ENCODE measurements around the gene NR2E3.

The NR2E3 gene

GRCh38 chr15:71792521-71792920, 17.8 kb upstream of the NR2E3 start:
- DNase-seq, result no peak

GRCh38 chr15:71798641-71799040, 11.7 kb upstream of the NR2E3 start:
- DNase-seq, result no peak

DNA sequence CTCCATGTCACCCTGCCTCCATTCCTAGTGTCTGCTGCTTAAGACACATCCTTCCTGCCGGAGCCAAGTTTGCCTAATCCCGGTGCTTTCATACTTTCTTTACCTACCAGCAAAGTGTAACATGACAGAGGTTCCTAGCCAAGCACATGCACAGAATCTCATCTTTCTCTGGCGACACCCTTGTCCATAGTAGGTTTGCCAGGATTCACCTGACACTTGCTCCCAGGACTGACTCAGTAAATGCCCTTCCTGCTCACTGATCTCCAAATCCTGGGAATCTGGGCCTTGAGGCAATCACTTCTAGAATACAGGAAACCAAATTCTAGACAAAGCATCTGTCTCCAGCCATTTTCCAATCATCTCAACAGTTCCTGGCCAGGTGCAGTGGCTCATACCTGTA, 10.2 kb upstream of the NR2E3 start:
- no peak for DNase-seq

DNA sequence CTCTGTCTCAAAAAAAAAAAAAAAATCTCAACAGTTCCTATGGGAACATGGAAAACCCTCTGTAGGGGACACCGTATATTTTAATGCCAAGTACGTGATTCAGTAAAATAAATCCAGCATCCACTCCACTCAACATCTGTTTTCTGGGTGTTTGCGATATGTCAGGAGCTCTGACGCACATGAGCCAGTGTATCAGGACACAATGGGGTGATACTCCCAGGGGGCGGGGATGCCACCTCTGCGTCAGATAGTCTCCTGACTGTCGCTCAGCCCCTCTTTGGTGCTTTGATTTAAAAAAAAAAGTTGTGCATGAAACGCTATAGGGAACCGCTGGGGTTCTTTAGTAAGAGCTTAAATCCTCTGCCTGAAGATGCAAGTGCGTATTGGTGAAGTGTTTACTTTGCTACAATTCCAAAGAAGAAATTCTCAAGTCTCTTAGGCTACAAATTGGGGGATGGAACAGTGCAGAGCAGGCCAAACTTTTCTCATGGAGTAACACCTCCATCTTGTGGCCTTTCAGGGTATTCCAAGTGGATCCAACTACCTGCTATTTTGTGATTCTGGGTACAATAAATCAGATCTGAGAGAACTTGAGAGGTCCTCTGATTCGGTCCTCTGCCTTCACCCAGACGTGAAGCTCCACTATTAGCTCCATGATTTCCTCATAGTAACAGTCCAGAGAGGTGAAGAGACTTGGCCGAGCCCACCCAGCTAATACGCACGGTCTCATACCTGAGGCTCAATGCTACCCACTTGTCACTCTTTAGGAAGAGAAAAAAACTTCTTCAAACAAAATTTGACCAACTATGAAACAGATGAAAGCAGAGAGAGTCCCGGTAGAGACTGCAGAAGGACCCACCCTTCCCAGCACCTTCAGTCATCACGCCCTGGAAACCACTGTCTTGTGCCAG, 9.3 kb upstream of the NR2E3 start:
- no peak for DNase-seq

DNA sequence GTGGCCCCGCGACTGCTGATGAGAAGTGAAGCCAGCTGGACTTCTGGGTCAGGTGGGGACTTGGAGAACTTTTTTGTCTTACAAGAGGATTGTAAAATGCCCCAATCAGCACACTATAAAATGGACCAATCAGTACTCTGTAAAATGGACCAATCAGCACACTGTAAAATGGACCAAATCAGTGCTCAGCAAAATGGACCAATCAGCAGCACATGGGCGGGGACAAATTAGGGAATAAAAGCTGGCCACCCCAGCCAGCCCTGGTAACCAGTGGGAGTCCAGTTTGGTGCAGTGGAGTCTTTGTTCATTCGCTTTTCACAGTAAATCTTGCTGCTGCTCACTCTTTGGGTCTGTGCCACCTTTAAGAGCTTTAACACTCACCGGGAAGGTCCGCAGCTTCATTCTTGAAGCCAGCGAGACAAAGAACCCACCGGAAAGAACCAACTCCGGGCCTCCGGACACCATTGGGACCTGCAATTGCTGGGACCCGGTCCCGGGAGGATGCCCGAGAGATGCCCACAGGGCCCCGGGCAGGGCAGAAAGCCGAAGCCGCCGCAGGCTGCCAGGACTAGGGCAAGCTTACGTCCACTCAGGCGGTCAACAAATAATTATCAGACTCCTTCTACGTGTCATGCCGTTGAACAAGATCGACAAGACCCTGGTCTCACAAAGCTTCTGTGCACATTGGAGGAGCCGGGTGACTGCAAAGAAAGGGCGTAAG, 8.3 kb upstream of the NR2E3 start:
- DNase-seq, result no peak

DNA sequence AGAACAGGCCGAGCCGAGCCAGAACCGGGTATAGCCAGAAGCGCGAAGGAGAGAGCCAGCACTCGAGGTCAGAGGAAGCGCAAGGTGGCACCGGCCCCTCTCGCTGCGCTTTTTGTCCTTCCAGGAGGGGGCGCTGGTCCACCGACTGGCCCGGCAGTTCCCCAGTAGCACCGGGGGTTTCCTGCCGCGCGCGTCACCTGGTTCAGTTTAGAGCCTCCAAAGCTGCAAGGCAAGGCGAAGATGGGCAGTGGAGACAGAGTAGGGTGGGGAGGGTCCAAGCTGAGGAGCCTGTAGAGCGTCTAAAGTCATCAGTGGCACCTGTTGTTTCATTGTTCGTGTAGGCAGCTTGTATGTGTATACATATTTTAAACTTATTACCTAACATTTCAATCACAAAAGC, 7.6 kb upstream of the NR2E3 start:
- DNase-seq, result no peak

GRCh38 chr15:71804226-71804625, 6.1 kb upstream of the NR2E3 start:
- DNase-seq, result no peak

DNA sequence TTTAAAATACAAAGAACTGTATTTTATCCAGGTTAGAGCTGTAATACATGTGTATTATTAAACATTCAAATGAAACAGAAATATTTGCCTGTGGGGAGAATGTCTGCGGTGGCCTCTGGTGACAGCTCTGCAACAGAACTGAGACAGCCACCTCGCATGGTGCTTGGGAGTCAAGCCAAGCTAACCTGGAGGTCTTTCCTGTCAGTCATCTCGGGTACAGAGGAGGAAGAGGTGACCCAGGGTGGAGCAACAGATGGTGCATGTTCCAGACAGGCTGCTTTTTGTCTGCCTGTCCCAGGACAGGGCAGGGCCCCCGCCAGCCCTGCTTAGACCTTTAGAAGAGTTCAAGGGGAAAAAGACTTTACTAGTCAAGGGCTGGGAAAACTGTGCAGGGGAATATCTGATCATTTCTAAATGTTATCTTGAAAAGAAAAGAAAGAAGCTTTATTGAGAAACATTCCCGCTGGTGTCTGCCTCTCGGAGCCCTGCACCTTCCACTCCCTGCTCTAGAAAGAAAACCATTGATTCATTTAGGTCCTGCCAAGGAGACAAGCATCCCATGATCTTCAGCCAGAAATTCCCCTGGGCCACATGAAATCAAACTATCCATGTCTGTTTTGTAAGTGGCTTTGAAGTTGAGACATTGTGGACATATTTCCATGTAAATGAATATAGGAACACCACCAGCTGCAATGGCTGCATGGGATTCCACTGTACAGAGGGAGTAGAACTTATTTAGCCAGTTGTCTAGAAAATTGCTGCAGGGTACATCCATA, 5.5 kb upstream of the NR2E3 start:
- no peak for DNase-seq

DNA sequence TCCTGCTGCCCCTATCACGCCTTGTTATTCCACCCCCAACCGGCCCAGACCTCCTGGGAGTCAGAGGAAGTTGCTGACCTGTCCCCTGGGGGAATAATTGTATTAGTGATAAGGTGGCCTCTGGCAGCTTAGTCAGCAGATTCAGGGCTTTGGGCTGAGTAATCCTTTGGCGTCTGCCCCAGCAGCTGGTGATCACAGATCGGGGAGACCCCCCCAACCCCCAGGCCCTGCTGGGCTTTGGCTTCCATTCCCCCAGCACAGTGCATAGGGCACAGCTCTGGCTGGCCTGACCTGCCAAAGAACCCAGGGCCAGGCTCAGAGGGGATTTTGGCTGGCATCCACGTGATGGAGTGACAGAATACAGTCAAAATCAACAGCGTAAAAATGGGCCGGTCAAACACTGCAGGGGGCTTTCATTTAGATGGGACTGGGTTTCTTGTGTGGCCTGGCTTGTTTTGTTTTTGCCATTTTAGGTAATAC, 3.9 kb upstream of the NR2E3 start:
- no peak for DNase-seq

GRCh38 chr15:71807125-71807629, 3.2 kb upstream of the NR2E3 start:
- no peak for DNase-seq

DNA sequence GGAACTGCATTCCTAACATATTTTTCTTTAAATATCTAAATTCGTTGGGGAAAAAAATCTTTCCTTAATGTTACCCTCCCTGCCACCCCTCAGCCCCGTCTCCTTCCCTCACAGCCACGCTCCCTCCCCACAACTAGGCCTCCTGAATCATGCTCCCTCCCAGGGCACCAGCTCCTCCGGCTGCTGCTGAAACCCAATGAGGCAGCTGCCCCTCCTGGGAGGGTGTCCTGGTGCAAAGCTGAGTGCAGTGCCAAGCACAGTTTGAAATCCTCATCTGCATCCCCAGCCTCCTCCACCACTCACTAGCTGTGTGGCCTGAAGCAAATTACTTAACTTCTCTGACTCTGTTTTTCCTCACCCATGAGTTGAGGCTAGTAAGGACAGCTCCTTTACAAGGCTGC, 2.7 kb upstream of the NR2E3 start:
- DNase-seq, result no peak

DNA sequence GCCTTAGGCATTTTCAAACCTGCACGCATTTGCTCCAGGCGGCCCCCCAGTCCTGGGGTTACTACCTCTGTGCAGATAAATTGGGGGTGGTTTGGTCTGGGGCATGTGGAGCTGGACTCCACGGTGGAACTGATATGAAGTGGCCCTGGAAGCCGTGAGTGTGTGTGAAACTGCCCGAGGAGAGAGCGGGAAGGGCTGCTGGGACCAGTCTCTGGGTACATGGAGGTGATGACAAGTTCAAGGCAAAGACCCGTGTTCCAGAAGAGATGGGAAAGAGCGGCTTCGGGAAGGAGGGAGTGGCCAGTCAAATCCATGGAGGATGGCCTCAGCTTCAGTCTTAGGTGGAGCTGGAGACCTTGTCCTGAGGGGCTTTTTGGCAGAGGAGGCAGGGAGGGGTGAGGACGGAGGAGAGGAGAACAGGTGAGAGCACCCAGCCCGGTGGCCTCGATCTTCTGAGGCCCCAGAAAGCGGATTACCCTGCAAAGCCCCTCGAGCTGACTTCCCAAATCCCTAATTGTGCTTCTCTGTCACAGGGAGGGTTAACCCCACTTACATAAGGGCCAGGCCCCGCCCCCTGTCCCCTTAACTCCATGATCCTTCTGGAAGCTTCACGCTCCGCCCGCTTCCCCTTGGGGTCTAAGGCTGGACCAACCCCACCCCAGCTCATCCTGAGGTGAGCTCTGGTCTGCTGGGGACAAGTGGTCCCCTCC, 1.9 kb upstream of the NR2E3 start:
- no peak for DNase-seq

DNA sequence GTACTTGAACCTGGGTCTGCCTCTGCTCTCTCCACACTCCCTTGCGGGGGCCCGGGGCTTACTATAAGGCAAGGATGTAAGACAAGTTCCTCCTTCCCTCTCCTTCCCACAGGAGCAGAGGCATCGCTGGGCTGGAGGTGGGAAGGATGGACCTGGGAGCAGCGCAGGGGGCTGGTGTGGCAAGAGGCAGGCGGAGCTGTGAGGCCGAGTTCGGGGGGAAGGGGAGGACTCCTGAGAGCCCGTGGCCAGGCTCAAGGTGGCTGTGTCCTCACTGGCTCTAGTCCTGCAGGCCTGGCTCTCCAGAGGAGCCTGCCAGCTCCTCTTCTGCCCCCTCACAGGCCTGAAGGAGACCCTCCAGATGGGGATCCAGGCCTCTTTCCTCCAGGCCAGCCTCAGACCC, 1.0 kb upstream of the NR2E3 start:
- no peak for DNase-seq

- no peak for DNase-seq
Observed at GRCh38 chr15:71811036-71811736, 832 bp downstream of the NR2E3 start.

DNA sequence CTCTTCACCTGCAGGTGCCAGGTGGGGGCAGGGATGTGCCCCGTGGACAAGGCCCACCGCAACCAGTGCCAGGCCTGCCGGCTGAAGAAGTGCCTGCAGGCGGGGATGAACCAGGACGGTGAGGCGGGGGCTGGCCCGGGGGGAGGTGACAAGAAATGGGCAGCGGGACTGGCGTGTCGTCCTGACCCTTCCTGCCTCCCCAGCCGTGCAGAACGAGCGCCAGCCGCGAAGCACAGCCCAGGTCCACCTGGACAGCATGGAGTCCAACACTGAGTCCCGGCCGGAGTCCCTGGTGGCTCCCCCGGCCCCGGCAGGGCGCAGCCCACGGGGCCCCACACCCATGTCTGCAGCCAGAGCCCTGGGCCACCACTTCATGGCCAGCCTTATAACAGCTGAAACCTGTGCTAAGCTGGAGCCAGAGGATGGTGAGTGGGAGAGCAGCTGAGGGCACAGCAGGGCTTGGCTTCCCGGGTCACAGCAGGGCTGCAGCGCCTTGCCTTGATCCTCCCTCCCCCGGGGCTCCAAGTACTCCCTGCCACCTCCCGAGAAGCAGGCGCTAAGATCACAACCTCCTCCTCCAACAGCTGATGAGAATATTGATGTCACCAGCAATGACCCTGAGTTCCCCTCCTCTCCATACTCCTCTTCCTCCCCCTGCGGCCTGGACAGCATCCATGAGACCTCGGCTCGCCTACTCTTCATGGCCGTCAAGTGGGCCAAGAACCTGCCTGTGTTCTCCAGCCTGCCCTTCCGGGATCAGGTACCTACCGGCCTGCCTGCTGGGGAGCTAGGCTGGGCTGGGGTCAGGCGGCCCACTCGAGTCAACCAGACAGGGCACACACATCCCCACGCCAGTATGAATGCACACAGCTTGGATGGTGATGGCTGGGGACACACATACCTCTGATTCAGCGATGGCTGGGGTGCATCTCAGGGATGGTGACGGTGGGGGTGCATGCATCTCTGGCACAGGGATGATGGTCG, 1.7 kb downstream of the NR2E3 start:
- DNase-seq, result no peak

DNA sequence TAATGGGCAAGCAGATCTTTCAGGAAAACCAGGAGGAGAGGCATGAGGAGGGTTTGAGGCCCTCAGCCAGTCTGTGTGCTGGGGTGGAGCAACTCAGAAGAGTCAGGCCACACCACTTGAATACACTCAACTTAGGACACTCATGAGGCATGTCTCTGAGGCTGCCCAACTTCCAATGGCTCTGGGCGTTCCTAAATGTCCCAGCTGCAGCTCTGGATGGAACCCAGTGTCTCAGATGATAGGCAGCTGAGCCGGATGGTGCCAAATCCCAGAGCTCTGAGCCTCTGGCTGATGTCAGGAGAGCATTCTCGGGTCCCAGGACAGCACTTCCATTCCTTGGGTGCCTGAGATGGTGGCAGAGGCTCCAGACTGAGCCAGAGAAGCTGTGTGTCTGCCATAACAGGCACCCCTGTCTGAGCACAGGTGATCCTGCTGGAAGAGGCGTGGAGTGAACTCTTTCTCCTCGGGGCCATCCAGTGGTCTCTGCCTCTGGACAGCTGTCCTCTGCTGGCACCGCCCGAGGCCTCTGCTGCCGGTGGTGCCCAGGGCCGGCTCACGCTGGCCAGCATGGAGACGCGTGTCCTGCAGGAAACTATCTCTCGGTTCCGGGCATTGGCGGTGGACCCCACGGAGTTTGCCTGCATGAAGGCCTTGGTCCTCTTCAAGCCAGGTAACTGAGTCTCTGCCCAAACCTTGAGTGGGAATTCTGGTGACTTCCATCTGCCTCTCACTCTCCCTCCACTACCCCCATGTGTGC, 2.8 kb downstream of the NR2E3 start:
- DNase-seq, result no peak

DNA sequence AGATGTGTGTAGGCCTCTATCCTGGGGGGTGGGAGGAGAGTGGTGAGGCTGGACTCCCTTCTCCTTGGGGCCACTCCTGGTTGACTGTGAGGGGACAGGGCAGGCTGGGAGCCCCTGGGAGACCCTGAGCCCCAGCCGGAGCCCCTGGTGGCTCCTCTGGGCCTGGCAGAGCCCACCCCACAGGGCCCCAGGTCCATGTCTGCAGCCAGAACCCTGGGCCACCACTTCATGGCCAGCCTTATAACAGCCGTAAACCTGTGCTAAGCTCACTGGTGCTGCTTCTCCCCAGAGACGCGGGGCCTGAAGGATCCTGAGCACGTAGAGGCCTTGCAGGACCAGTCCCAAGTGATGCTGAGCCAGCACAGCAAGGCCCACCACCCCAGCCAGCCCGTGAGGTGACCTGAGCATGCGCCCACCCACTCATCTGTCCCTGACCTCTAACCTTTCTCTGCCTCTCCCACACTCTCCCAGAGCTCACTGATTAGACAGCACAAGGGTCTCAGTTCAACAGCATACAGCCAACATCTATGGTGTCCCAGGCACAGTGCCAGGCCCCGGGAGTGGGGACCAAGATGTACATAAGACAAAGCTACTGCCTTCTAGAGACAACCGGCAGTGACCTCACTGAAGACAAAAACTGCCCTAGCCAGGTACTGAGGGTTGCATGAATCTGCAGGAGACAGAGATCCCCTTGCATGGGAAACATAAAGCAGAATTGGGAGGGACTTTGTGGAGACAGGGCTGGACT, 3.5 kb downstream of the NR2E3 start:
- no peak for DNase-seq

DNA sequence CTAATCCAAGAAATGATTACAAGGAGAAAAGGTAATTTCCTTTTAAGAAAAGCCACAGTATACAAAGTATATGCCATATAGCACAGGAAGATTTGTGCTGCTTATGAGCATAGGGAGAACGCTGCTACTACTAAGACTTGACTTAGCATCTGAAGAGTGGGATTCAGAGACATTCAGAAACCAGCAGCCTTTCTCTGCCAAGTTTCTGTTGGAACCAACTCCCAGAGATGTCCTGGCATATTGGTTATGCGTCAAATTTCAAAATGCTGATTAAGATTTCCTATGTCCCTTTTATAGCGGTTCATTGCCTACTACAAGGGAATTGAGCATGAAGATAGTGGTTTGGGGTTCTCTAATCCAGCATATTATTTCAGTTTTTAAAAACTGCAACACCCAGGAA, 4.9 kb downstream of the NR2E3 start:
- DNase-seq, result no peak

- no peak for DNase-seq
Observed at GRCh38 chr15:71817351-71817750, 7.0 kb downstream of the NR2E3 start.

All from NK-92 treated with Interleukin-12 subunit alpha and Interleukin-12 subunit beta, amount 100 ng/mL, for 24 hours (cell line).